Measurements from ENCODE around the gene AGRN. TPM values are rescaled to one million over a fixed set of nuclear protein-coding genes. Genes with fewer than 3 reads are reported as not detected.

AGRN gene
- total RNA-seq, 4 donors from 2014 or later = 50.6 to 84.8 (median 71.1) TPM

DNA sequence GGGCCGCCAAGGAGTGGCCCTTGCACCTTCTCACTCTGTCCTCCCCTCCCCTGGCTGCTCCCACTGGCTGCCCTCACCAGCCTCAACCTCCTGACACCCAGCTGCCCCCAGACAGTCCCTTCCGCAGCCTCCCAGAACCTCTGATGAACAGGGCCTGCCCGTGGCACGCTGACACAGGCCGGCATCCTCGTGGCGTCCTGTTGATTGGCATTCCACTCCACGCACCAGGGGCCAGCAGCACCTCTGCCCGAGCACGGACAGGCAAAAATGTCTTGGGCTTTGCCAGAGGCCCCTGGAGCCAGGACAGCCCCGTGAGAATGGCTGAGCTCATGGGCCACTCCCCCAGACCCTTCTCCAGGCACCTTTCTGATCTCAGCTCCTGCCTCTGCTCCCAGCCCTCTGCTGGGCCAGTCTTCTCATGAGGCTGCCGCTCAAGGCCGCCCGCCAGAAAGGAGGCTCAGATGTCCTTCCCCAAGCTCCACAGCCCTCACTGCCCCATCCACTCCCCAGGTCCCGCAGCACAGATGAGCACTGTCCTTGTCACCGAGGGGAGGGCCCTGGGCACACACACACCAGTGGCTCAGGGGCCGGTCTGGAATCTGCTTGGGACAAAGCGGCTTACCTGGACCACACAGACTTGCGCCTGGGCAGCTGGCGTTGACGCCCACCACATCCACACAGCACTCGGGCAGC lies 70.0 kb downstream of the AGRN start:
- DNase-seq (ENCODE audit: low spot score in 2 of 2) = no peak
- no peaks in the 10 kb centered on the region for H3K27me3 ChIP-seq
- no peaks in the 10 kb centered on the region for H3K4me1 ChIP-seq
- no peaks in the 10 kb centered on the region for H3K9me3 ChIP-seq
- 96% methylated on average over 4 of the region's 22 CpGs for WGBS
- TF ChIP-seq EP300 (IDR thresholded peaks at IDR 0.05) (no peak), POLR2A (IDR thresholded peaks at IDR 0.05) (no peak), POLR2AphosphoS5 (IDR thresholded peaks at IDR 0.05) (no peak)
- TF ChIP-seq, protein P1, sequence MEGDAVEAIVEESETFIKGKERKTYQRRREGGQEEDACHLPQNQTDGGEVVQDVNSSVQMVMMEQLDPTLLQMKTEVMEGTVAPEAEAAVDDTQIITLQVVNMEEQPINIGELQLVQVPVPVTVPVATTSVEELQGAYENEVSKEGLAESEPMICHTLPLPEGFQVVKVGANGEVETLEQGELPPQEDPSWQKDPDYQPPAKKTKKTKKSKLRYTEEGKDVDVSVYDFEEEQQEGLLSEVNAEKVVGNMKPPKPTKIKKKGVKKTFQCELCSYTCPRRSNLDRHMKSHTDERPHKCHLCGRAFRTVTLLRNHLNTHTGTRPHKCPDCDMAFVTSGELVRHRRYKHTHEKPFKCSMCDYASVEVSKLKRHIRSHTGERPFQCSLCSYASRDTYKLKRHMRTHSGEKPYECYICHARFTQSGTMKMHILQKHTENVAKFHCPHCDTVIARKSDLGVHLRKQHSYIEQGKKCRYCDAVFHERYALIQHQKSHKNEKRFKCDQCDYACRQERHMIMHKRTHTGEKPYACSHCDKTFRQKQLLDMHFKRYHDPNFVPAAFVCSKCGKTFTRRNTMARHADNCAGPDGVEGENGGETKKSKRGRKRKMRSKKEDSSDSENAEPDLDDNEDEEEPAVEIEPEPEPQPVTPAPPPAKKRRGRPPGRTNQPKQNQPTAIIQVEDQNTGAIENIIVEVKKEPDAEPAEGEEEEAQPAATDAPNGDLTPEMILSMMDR (IDR thresholded peaks at IDR 0.05) = no peak
- peaks cover 3% of the 10 kb centered on the region for H3K36me3 ChIP-seq
- H3K4me3 ChIP-seq = no peak overlapping the region
- no peak overlapping the region for H3K27ac ChIP-seq

DNA sequence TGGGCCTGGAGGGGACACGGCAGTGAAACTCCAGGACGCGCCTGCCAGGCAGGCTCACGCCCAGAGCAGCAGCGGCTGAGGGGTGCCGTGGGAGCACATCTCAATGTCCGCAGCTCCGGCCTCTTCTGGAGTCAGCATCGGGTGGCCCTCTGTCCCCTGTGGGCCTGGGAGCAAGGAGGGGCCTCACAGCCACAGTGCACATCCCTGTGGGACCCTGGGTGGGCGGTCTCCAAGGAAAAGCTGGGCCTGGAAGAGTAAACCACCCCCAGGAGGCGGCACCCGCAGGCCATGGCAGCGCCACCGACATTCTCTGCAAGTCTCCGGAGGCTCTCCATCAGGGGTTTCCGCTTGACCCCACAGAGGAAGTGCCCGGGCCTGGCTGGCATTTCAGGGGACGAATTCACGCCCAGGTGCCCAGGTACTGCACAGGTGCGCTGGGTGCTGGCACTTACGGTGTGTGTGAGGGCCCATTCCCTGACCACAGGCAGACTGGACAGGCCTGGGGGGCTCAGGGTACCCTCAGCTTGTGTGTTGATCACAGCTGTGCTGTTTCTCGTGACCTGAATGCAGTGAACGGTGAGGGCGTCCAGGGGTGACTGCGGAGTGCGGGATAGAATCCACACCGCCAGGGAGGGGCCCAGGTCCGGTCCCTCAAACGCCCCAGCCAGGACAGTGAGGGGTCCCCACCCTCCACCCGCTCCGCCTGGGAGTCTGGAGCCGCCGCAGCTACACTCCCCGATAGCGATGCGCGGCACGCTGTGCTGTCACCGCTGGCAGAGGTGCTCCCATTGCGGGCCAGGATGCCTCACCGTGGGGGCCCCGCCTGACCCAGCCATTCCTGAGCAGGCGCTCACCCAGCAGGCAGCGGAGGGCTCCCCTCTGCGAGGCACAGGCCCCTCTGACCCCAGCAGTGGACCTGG lies 70.8 kb downstream of the AGRN start:
- TF ChIP-seq POLR2A (IDR thresholded peaks at IDR 0.05) = no peak
- no peak for TF ChIP-seq POLR2AphosphoS5 (IDR thresholded peaks at IDR 0.05)
- no peak for TF ChIP-seq EP300 (IDR thresholded peaks at IDR 0.05)
- TF ChIP-seq, protein P1 (IDR thresholded peaks at IDR 0.05) = no peak
- no peak for DNase-seq (ENCODE audit: low spot score in 2 of 2)
- H3K36me3 ChIP-seq = peaks cover 3% of the 10 kb centered on the region
- no peak overlapping the region for H3K27ac ChIP-seq
- 94% methylated on average over 11 of the region's 45 CpGs for WGBS
- no peaks in the 10 kb centered on the region for H3K27me3 ChIP-seq
- no peak overlapping the region for H3K4me3 ChIP-seq
- H3K4me1 ChIP-seq = no peaks in the 10 kb centered on the region
- H3K9me3 ChIP-seq = no peaks in the 10 kb centered on the region

DNA sequence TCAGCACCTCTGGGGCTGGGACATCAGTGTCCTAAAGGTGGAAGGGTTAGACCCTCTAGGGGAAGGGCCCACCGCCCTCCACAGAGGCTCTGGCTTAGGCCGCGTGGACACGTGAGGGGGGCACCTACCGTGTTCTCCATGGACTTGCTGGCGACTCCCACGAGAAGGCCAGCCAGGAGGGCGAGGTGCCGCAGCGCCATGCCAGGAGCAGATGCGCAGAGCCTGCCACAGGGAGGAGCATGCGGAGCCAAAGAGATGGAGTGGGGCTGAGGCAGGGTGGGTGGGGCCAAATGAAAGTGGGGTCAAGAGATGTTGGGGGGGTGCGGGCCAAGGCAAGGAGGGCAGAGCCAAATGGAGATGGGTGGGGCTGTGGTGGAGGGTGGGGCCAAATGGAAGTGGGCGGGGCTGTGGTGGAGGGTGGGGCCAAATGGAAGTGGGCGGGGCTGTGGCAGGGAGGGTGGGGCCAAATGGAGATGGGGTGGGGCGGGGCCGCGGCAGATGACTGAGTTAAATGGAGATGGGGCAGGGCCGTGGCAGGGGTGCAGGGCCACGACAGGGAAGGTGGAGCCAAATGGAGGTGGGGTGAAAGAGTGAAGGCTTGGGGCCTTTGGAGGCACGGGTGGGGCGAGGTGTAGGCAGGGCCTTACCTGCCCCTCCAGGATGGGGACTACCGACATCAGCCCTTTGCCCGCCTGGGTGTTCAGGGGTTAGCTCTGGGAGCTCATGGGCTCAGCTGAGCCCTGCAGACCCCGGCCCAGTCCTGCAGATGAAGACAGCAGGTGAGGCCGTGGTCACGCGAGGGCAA lies 71.6 kb downstream of the AGRN start:
- 92% methylated on average over 23 of the region's 28 CpGs for WGBS
- no peak overlapping the region for H3K27ac ChIP-seq
- no peaks in the 10 kb centered on the region for H3K4me1 ChIP-seq
- H3K9me3 ChIP-seq = no peaks in the 10 kb centered on the region
- H3K4me3 ChIP-seq = no peak overlapping the region
- no peaks in the 10 kb centered on the region for H3K36me3 ChIP-seq
- no peak for TF ChIP-seq POLR2A (IDR thresholded peaks at IDR 0.05)
- TF ChIP-seq, protein P1 (IDR thresholded peaks at IDR 0.05) = no peak
- no peak for TF ChIP-seq EP300 (IDR thresholded peaks at IDR 0.05)
- no peak for TF ChIP-seq POLR2AphosphoS5 (IDR thresholded peaks at IDR 0.05)
- no peaks in the 10 kb centered on the region for H3K27me3 ChIP-seq
- no peak for DNase-seq (ENCODE audit: low spot score in 2 of 2)

DNA sequence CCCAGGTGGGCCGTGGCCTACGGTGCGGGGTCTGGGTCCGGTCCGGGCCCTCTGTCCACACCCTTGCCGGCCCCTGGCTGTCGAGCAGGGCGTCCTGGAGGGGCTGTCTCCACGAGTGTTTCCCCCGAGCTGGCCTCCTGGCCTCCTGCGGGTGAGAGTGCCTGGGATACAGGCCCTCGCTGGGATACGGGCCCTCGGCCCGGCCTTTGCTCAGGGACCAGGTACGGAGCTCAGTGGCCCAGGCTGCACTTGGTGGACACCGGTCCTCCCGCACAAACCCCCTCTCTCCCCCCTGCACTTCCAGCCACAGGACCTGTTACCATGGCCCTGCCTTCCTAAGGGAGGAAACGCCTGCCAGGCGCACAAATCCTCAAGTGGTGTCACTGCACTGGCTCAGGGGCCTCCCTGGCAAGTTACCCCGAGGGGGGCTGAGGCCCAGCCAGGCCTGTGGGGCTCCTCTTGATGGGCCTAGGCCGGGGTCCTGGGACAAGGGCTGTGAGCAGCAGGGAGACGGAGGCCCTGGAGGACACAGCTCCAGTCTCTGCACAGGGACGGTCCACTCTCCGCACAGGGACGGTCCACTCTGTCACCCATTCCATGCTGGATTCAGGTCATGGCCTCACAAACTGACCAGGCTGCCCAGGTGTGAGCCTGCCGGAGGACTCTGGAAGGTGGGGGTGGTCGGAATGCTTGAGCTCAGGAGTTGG lies 72.4 kb downstream of the AGRN start:
- H3K4me3 ChIP-seq = no peak overlapping the region
- H3K9me3 ChIP-seq = no peaks in the 10 kb centered on the region
- DNase-seq (ENCODE audit: low spot score in 2 of 2) = peak in 1 of 2 donors; percentile 78
- H3K27ac ChIP-seq = no peak overlapping the region
- H3K36me3 ChIP-seq = no peaks in the 10 kb centered on the region
- TF ChIP-seq POLR2A (IDR thresholded peaks at IDR 0.05) = no peak
- TF ChIP-seq EP300 (IDR thresholded peaks at IDR 0.05) = no peak
- TF ChIP-seq POLR2AphosphoS5 (IDR thresholded peaks at IDR 0.05) = no peak
- TF ChIP-seq, protein P1 (IDR thresholded peaks at IDR 0.05) = no peak
- H3K27me3 ChIP-seq = no peaks in the 10 kb centered on the region
- 91% methylated on average over 17 of the region's 28 CpGs for WGBS
- H3K4me1 ChIP-seq = no peaks in the 10 kb centered on the region

Data from suprapubic skin (tissue), 4 donors.